ENCODE measurements around the gene MKRN2OS.

DNA sequence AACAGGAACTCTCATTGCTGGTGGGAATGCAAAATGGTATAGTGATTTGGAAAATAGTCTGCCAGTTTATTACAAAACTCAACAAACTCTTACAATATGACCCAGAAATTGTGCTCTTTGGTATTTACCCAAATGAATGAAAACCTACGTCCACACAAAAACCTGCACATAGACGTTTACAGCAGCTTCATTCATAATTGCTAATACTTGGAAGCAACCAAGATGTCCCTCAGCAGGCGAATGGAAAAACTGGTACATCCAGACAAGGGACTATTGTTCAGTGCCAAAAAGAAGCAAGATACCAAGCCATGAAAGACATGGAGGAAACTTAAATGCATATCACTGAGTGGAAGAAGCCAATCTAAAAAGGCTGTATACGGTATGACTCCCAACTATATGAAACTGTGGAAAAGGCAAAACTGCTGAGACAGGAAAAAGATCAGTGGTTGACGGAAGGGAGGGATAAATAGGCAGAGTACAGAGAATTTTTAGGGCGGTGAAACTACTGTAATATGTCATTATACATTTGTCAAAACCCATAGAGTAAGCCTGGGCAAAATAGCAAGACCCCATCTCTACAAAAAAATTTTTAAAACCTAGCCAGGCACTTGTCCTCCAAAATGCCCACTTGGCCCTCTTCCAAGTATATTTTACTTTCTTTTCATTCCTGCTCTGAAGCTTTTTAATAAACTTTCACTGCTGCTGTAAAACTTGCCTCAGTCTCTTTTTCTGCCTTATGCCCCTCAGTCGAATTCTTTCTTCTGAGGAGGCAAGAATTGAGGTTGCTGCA, 4.9 kb upstream of the MKRN2OS start:
- TF ChIP-seq, protein P1, sequence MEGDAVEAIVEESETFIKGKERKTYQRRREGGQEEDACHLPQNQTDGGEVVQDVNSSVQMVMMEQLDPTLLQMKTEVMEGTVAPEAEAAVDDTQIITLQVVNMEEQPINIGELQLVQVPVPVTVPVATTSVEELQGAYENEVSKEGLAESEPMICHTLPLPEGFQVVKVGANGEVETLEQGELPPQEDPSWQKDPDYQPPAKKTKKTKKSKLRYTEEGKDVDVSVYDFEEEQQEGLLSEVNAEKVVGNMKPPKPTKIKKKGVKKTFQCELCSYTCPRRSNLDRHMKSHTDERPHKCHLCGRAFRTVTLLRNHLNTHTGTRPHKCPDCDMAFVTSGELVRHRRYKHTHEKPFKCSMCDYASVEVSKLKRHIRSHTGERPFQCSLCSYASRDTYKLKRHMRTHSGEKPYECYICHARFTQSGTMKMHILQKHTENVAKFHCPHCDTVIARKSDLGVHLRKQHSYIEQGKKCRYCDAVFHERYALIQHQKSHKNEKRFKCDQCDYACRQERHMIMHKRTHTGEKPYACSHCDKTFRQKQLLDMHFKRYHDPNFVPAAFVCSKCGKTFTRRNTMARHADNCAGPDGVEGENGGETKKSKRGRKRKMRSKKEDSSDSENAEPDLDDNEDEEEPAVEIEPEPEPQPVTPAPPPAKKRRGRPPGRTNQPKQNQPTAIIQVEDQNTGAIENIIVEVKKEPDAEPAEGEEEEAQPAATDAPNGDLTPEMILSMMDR (IDR thresholded peaks at IDR 0.05; ENCODE audit: insufficient read depth, low read length) = no peak
- no peak for TF ChIP-seq SPI1 (IDR thresholded peaks at IDR 0.05; ENCODE audit: borderline replicate concordance, low read depth)
- TF ChIP-seq, protein P2, sequence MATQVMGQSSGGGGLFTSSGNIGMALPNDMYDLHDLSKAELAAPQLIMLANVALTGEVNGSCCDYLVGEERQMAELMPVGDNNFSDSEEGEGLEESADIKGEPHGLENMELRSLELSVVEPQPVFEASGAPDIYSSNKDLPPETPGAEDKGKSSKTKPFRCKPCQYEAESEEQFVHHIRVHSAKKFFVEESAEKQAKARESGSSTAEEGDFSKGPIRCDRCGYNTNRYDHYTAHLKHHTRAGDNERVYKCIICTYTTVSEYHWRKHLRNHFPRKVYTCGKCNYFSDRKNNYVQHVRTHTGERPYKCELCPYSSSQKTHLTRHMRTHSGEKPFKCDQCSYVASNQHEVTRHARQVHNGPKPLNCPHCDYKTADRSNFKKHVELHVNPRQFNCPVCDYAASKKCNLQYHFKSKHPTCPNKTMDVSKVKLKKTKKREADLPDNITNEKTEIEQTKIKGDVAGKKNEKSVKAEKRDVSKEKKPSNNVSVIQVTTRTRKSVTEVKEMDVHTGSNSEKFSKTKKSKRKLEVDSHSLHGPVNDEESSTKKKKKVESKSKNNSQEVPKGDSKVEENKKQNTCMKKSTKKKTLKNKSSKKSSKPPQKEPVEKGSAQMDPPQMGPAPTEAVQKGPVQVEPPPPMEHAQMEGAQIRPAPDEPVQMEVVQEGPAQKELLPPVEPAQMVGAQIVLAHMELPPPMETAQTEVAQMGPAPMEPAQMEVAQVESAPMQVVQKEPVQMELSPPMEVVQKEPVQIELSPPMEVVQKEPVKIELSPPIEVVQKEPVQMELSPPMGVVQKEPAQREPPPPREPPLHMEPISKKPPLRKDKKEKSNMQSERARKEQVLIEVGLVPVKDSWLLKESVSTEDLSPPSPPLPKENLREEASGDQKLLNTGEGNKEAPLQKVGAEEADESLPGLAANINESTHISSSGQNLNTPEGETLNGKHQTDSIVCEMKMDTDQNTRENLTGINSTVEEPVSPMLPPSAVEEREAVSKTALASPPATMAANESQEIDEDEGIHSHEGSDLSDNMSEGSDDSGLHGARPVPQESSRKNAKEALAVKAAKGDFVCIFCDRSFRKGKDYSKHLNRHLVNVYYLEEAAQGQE (IDR thresholded peaks at IDR 0.05; ENCODE audit: insufficient replicate concordance, low read depth) = no peak
